HUDEP-2 (cell line): ENCODE data around the gene CCL3.
"Not testable (repeated sequence)": the region's sequence is repeated elsewhere in the genome, so short reads cannot be mapped to it uniquely, and the experiment has no call there.

Experiments used
- DNase-seq, 76 experiments: peaks; one replicate each; lab custom pipeline; 2025; ENCODE audit not compliant: unreplicated experiment in 76 of 76; lab: John Stamatoyannopoulos, UW

CCL3 gene

GRCh38 chr17:36089888-36090836, at the start of gene CCL3:
Gene CCL3 (minus strand): TSS chr17:36090143. CDS start chr17:36090058, 85 bp downstream.
- DNase-seq = no peak

- no peak for DNase-seq
Measured at GRCh38 chr17:36136439-36136838, 46.5 kb upstream of the CCL3 start.

GRCh38 chr17:36136036-36136435, 46.1 kb upstream of the CCL3 start:
- DNase-seq = no peak

- no peak for DNase-seq
Measured at GRCh38 chr17:36135465-36135864, 45.5 kb upstream of the CCL3 start.

GRCh38 chr17:36133602-36134236, 43.8 kb upstream of the CCL3 start:
- no peak for DNase-seq

GRCh38 chr17:36132421-36132831, 42.5 kb upstream of the CCL3 start:
- no peak for DNase-seq

GRCh38 chr17:36131931-36132330, 42.0 kb upstream of the CCL3 start:
- no peak for DNase-seq

GRCh38 chr17:36131421-36131820, 41.5 kb upstream of the CCL3 start:
- DNase-seq = no peak

- DNase-seq = no peak
Measured at GRCh38 chr17:36130346-36130745, 40.4 kb upstream of the CCL3 start.

GRCh38 chr17:36129616-36130015, 39.7 kb upstream of the CCL3 start:
- no peak for DNase-seq

- DNase-seq = no peak
Measured at GRCh38 chr17:36128411-36128978, 38.6 kb upstream of the CCL3 start.

GRCh38 chr17:36127911-36128310, 38.0 kb upstream of the CCL3 start:
- no peak for DNase-seq

- DNase-seq = no peak
Measured at GRCh38 chr17:36127199-36127893, 37.4 kb upstream of the CCL3 start.

GRCh38 chr17:36124879-36125824, 35.2 kb upstream of the CCL3 start:
- DNase-seq = peak in 15 of 76 experiments; percentile 3 to 56 (median 14)

- DNase-seq = no peak
Measured at GRCh38 chr17:36123431-36123830, 33.5 kb upstream of the CCL3 start.

- DNase-seq = not testable (repeated sequence)
Measured at GRCh38 chr17:36121099-36121498, 31.2 kb upstream of the CCL3 start.

GRCh38 chr17:36120221-36120620, 30.3 kb upstream of the CCL3 start:
- DNase-seq = no peak

GRCh38 chr17:36118477-36119353, 28.8 kb upstream of the CCL3 start:
- DNase-seq = no peak
